Fibroblast of skin of left quadriceps (primary cell): ENCODE data around the gene KLHDC7A.

Experiments
- DNase-seq, 2 experiments: peaks; one replicate each; pipeline ENCODE4 v3.0.0-alpha.2; 2013; ENCODE audit warnings: low read depth in 2 of 2

The KLHDC7A gene

GRCh38 chr1:18473195-18473815 lies 7.4 kb upstream of the KLHDC7A start:
- no peak for DNase-seq

GRCh38 chr1:18474559-18475175 lies 6.1 kb upstream of the KLHDC7A start:
- no peak for DNase-seq

GRCh38 chr1:18475234-18475905 lies 5.4 kb upstream of the KLHDC7A start:
- DNase-seq = no peak

- DNase-seq = no peak
Observed at GRCh38 chr1:18479454-18479853, 1.3 kb upstream of the KLHDC7A start.

GRCh38 chr1:18481190-18481920 lies 625 bp downstream of the KLHDC7A start:
- DNase-seq = no peak

GRCh38 chr1:18481921-18482701 lies 1.4 kb downstream of the KLHDC7A start:
- DNase-seq = no peak

- DNase-seq = no peak
Observed at GRCh38 chr1:18482721-18483425, 2.1 kb downstream of the KLHDC7A start.

GRCh38 chr1:18484276-18484675 lies 3.5 kb downstream of the KLHDC7A start:
- DNase-seq = no peak

GRCh38 chr1:18484721-18485120 lies 4.0 kb downstream of the KLHDC7A start:
- DNase-seq = no peak

- no peak for DNase-seq
Observed at GRCh38 chr1:18485227-18485626, 4.5 kb downstream of the KLHDC7A start.

GRCh38 chr1:18486195-18486594 lies 5.5 kb downstream of the KLHDC7A start:
- no peak for DNase-seq

GRCh38 chr1:18489417-18490143 lies 8.8 kb downstream of the KLHDC7A start:
- no peak for DNase-seq

- no peak for DNase-seq
Observed at GRCh38 chr1:18491168-18491567, 10.4 kb downstream of the KLHDC7A start.

- no peak for DNase-seq
Observed at GRCh38 chr1:18494304-18494703, 13.6 kb downstream of the KLHDC7A start.

GRCh38 chr1:18495635-18496034 lies 14.9 kb downstream of the KLHDC7A start:
- DNase-seq = no peak

GRCh38 chr1:18496056-18496455 lies 15.3 kb downstream of the KLHDC7A start:
- DNase-seq = no peak

- no peak for DNase-seq
Observed at GRCh38 chr1:18496497-18497235, 15.9 kb downstream of the KLHDC7A start.

GRCh38 chr1:18501833-18502232 lies 21.1 kb downstream of the KLHDC7A start:
- no peak for DNase-seq

- DNase-seq = no peak
Observed at GRCh38 chr1:18504609-18505008, 23.9 kb downstream of the KLHDC7A start.

GRCh38 chr1:18505666-18506065 lies 24.9 kb downstream of the KLHDC7A start:
- DNase-seq = no peak
